Prostate gland (tissue), 2 donors: ENCODE data around the gene DENND2A. TPM values are rescaled to one million over a fixed set of nuclear protein-coding genes. Genes with fewer than 3 reads are reported as not detected.
"Not testable (repeated sequence)": the region's sequence is repeated elsewhere in the genome, so short reads cannot be mapped to it uniquely, and the experiment has no call there.

ENCODE experiments used
- DNase-seq: peaks from one replicate; pipeline ENCODE4 v3.0.0-alpha.2; 2019; ENCODE audit warnings: low spot score
- H3K27ac ChIP-seq, 2 donors: fragments of 200-600 bp; sonication (generic); 2 replicates each; pipeline ENCODE4 v1.5.1; 2017 to 2019
- H3K27me3 ChIP-seq: fragments of 200-600 bp; sonication (generic); replicated peaks from 2 replicates; pipeline ENCODE4 v1.5.1; 2019; ENCODE audit not compliant: insufficient read depth
- H3K36me3 ChIP-seq, 2 donors: fragments of 200-600 bp; sonication (generic); 1 replicate in 1 of 2; 2 replicates in 1 of 2; pipeline versions ENCODE4 v1.5.1 to v1.8.1; 2017 to 2019
- H3K4me1 ChIP-seq: fragments of 200-600 bp; sonication (generic); replicated peaks from 2 replicates; pipeline ENCODE4 v1.5.1; 2019
- H3K4me3 ChIP-seq, 2 donors: fragments of 200-600 bp; sonication (generic); 2 replicates each; pipeline ENCODE4 v1.5.1; 2017 to 2019
- H3K9me3 ChIP-seq: fragments of 200-600 bp; sonication (generic); 2 replicates; pipeline ENCODE4 v1.5.1; 2017
- POLR2A ChIP-seq: fragments of 450-650 bp; IDR thresholded peaks from one replicate; pipeline ENCODE4 v1.6.1; 2016; ENCODE audit warnings: antibody characterized with exemption, mild to moderate bottlenecking
- POLR2AphosphoS5 ChIP-seq: sonication (generic); formaldehyde crosslinking; IDR thresholded peaks from one replicate; pipeline ENCODE4 v1.6.1; 2017; ENCODE audit warnings: antibody characterized with exemption
- WGBS: methylation state at CpG from one replicate; pipeline ENCODE4 v1.1.5; 2018; 5-methylcytosine and 5-hydroxymethylcytosine counted together
- intact Hi-C: fragments of 100-400 bp; cut with DNase I; formaldehyde crosslinking; loops from one replicate; pipeline ENCODE4 v1.14.2; 2022
- total RNA-seq, 2 donors: library from RNA; depleted of rRNA; stranded (reverse); fragments of >200 nt; gene quantifications; one replicate each; pipeline ENCODE4 v1.1.0, GENCODE V29; 2016
- TF ChIP-seq, protein P1 (sequence below), 4 experiments: fragments of 200-600 bp in 2 of 4; fragments of 450-650 bp in 2 of 4; sonication (generic) in 2 of 4; IDR thresholded peaks; 1 replicate in 3 of 4; 2 replicates in 1 of 4; pipeline ENCODE4 v1.5.1; 2016 to 2019; ENCODE audit warnings: antibody characterized with exemption in 4 of 4, mild to moderate bottlenecking in 2 of 4, moderate library complexity in 2 of 4

Gene DENND2A
- total RNA-seq, 2 donors from 2014 or later: 4.0 to 9.2 TPM

DNA sequence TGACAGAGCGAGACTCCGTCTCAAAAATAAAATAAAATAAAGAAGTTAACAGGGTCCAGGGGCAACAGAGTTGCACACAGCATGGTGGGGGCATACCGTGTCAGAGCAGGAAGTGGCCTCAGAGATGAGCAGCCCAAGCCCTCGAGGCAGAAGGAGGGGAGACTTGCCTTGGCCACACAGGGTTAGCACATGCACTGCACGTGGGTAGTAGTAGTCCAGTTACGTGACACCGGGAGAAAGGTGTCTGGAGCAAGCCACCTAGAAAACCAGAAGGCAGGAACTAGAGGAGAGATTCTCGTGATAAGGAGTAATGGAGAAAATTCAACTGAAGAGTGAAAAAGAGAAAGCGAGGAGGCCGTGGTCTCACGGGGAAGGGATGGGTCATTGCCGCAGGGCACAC lies 9.8 kb upstream of the DENND2A start:
- 86% methylated on average over 12 of the region's 12 CpGs for WGBS
- intact Hi-C loops: loop anchor here (10.0 kb wide), 1 partner anchor 476 kb away; the partner anchor contains the start of gene KDM7A

DNA sequence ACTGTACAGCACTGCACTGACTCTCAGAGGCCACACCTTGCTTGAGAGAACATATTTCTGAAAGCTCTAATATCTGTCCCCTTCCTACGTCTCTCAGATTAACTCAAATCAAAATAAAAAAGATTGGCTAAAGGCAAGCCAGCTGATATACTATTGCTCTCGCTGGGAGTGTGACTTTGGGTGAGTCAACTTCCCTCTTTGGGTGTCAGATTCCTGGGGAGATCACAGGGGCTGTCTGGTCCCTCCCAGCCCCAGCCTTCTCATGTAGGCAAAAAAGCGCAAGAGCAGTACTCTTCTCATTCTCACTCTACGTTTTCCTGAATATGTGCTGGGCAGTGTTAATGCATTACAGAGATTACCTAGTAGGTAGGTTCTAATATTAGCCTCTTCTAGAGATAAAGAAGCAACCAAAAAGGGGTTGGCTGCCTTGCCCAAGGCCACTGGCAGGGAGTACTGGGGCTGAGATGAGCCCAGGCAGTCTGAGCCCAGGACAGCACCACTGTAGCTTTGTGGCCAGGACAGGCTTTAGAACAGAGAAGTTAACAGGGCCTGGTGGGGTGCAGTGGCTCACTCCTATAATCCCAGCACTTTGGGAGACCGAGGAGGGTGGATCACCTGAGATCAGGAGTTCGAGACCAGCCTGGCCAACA lies 9.1 kb upstream of the DENND2A start:
- no peak for DNase-seq
- H3K4me3 ChIP-seq: no peak overlapping the region
- H3K27ac ChIP-seq: no peak overlapping the region
- intact Hi-C loops: loop anchor here (10.0 kb wide), 1 partner anchor 475 kb away; the partner anchor contains the start of gene KDM7A
- no peak for TF ChIP-seq POLR2A
- TF ChIP-seq, protein P1, sequence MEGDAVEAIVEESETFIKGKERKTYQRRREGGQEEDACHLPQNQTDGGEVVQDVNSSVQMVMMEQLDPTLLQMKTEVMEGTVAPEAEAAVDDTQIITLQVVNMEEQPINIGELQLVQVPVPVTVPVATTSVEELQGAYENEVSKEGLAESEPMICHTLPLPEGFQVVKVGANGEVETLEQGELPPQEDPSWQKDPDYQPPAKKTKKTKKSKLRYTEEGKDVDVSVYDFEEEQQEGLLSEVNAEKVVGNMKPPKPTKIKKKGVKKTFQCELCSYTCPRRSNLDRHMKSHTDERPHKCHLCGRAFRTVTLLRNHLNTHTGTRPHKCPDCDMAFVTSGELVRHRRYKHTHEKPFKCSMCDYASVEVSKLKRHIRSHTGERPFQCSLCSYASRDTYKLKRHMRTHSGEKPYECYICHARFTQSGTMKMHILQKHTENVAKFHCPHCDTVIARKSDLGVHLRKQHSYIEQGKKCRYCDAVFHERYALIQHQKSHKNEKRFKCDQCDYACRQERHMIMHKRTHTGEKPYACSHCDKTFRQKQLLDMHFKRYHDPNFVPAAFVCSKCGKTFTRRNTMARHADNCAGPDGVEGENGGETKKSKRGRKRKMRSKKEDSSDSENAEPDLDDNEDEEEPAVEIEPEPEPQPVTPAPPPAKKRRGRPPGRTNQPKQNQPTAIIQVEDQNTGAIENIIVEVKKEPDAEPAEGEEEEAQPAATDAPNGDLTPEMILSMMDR (IDR thresholded peaks at IDR 0.05): no peak
- WGBS: 88% methylated on average over 6 of the region's 6 CpGs
- no peaks in the 10 kb centered on the region for H3K9me3 ChIP-seq
- H3K36me3 ChIP-seq: no peaks in the 10 kb centered on the region
- H3K4me1 ChIP-seq: no peaks in the 10 kb centered on the region
- no peaks in the 10 kb centered on the region for H3K27me3 ChIP-seq

More for the DNA sequence above, 9.8 kb upstream of the DENND2A start:
- H3K9me3 ChIP-seq: no peaks in the 10 kb centered on the region
- H3K27me3 ChIP-seq: no peaks in the 10 kb centered on the region
- H3K36me3 ChIP-seq: no peaks in the 10 kb centered on the region
- TF ChIP-seq POLR2AphosphoS5 (no peak), POLR2A (no peak)
- TF ChIP-seq, protein P1 (IDR thresholded peaks at IDR 0.05): no peak
- no peaks in the 10 kb centered on the region for H3K4me1 ChIP-seq
- H3K27ac ChIP-seq: no peak overlapping the region
- no peak for DNase-seq
- H3K4me3 ChIP-seq: no peak overlapping the region

DNA sequence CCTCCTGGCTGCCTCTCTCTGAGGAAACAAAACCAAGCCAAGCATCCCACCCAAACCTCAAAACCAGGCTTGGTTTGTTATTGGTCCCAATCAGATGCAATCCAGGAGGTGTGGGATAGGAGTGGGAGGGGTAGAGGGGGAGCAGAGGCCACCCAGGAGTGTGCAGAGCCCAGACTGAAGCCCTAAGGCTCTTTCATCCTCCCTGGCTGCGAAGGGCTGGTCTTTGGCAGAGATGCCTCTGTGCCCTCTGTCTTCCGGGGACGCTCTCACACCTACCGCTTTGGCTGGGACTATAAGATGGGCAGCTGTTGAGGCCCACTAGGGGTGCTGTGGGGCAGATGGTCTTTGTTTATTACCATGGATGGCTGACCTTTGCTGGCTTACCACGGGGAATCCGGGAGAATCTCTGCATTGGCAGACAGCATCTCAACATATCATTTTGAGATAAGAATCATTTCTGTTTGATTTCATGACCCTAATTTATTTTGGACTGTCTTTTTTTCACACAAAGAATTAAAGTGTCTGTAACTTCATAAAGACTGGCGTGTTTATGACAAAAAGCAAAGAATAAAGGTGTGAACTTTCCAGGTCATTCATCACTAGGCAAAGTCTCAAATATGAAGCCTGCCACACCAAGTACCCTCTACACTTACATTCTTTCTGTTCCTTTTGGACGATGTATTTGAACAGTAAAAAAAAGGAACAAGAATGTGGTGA lies 6.5 kb upstream of the DENND2A start:
- Histone ChIP-seq H3K36me3 (no peaks in the 10 kb centered on the region), H3K9me3 (no peaks in the 10 kb centered on the region), H3K27ac (no peak overlapping the region), H3K4me3 (no peak overlapping the region), H3K4me1 (no peaks in the 10 kb centered on the region), H3K27me3 (no peaks in the 10 kb centered on the region)
- DNase-seq: no peak
- intact Hi-C loops: no loop called here
- no peak for TF ChIP-seq POLR2AphosphoS5
- TF ChIP-seq, protein P1 (IDR thresholded peaks at IDR 0.05): peak in 2 of 4 experiments; percentile 24 to 36
- WGBS: 15% methylated on average over 8 of the region's 8 CpGs

DNA sequence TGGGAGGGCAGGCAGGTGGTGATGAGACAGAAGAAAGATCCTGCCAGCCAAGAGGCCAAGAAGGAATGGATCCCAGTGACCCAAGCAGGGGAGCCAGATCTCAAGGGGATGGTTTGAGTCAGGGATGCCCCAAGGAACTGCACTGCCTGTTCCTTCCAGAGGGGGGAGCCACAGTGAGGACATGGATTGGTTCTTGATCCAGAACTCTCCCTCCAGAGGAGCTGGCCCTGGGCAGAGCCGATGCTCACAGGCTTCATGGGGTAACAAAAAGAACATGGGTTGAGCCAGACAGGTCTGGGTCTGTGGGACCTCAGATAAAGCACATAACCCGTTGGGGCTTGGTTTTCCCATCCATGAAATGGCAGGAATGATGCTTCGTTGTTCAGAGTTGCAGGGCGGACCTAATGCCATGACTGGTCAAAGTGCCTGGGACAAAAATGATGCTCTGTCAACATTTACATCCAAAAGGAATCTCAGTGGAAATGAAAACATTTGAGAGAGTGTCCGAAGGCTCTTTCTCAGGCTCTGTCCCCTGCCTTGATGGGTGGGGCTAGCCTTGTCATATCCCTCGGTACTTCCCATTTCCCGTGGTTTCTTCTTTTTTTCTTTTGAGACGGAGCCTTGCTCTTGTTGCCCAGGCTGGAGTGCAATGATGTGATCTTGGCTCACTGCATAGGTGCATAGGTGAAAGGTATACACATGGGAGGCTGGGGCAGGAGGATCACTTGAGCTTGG lies 4.7 kb upstream of the DENND2A start:
- Histone ChIP-seq H3K27me3 (no peaks in the 10 kb centered on the region), H3K4me3 (no peak overlapping the region), H3K4me1 (no peaks in the 10 kb centered on the region), H3K36me3 (no peaks in the 10 kb centered on the region), H3K9me3 (no peaks in the 10 kb centered on the region), H3K27ac (no peak overlapping the region)
- no peak for DNase-seq
- intact Hi-C loops: no loop called here
- WGBS: 81% methylated on average over 8 of the region's 8 CpGs
- TF ChIP-seq, protein P1 (IDR thresholded peaks at IDR 0.05): no peak
- no peak for TF ChIP-seq POLR2A

DNA sequence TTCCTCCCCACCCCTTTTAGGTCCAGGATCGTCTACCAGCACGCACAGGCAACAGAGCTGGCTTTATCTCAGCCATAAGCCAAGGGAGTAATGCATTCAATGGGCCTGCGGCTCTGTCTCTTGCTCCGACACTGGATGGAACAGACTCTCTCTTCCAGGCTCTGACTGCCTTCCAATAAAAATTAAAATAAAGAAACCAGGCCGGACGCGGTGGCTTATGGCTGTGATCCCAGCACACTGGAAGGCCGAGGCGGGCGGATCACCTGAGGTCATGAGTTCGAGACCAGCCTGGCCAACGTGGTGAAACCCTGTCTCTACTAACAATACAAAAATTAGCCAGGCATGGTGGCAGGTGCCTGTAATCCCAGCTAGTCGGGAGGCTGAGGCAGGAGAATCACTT lies 4.1 kb upstream of the DENND2A start:
- not testable (repeated sequence) for H3K4me1 ChIP-seq, H3K27ac ChIP-seq, H3K36me3 ChIP-seq, H3K27me3 ChIP-seq, H3K9me3 ChIP-seq, DNase-seq, H3K4me3 ChIP-seq
- intact Hi-C loops: loop anchor here (5.0 kb wide), 1 partner anchor 42 kb away; no protein-coding TSS in a partner anchor
- 79% methylated on average over 13 of the region's 13 CpGs for WGBS
